Keratinocyte (primary cell): ENCODE data around the gene SMURF1.

Experiments
- CTCF ChIP-seq, 3 experiments: IDR thresholded peaks in 1 of 3; conservative IDR thresholded peaks in 1 of 3; optimal IDR thresholded peaks in 1 of 3; 2 replicates in 2 of 3; 3 replicates in 1 of 3; pipeline versions ENCODE3 to v1.5.1; 2011; ENCODE audit warnings: low read length in 3 of 3, mild to moderate bottlenecking in 3 of 3, moderate library complexity in 2 of 3, control low read depth in 1 of 3, inconsistent platforms in 1 of 3; ENCODE audit not compliant: insufficient read depth in 2 of 3; ENCODE audit errors: extremely low read depth in 1 of 3
- EZH2 ChIP-seq: IDR thresholded peaks from one replicate; pipeline ENCODE4 v1.6.1; 2012; ENCODE audit warnings: inconsistent platforms, mild to moderate bottlenecking, low read length, moderate library complexity

GRCh38 chr7:99042957-99043356 lies 101.0 kb downstream of the SMURF1 start:
- TF ChIP-seq CTCF (optimal IDR thresholded peaks at IDR 0.05 in 1 of 3, IDR thresholded peaks at IDR 0.05 in 1 of 3, conservative IDR thresholded peaks at IDR 0.05 in 1 of 3; ENCODE audit: extremely low read depth in 1 of 3, insufficient read depth in 2 of 3, low read length in 3 of 3) (no peak), EZH2 (no peak)
